Mucosa of stomach (tissue), 1 donor: ENCODE results near the gene PIK3R3.

Experiments
- H3K27me3 ChIP-seq: one replicate; pipeline ENCODE4 v1.7.0; 2013; ENCODE audit warnings: mild to moderate bottlenecking, low read length; ENCODE audit not compliant: control insufficient read depth, insufficient read depth
- H3K36me3 ChIP-seq: one replicate; pipeline ENCODE4 v1.7.0; 2013; ENCODE audit warnings: low read length; ENCODE audit not compliant: control insufficient read depth, insufficient read depth
- H3K4me1 ChIP-seq: one replicate; pipeline ENCODE4 v1.7.0; 2013; ENCODE audit warnings: mild to moderate bottlenecking, low read length; ENCODE audit not compliant: control insufficient read depth, insufficient read depth
- H3K4me3 ChIP-seq: one replicate; pipeline ENCODE4 v1.7.0; 2013; ENCODE audit warnings: low read length
- H3K9ac ChIP-seq: one replicate; pipeline ENCODE4 v1.7.0; 2013; ENCODE audit warnings: mild to moderate bottlenecking, low read length, moderate library complexity
- H3K9me3 ChIP-seq: one replicate; pipeline ENCODE4 v1.7.0; 2013; ENCODE audit warnings: mild to moderate bottlenecking, low read length, moderate library complexity; ENCODE audit not compliant: control insufficient read depth
- donor health status: Pancreatic carcinoma.

Gene PIK3R3

DNA sequence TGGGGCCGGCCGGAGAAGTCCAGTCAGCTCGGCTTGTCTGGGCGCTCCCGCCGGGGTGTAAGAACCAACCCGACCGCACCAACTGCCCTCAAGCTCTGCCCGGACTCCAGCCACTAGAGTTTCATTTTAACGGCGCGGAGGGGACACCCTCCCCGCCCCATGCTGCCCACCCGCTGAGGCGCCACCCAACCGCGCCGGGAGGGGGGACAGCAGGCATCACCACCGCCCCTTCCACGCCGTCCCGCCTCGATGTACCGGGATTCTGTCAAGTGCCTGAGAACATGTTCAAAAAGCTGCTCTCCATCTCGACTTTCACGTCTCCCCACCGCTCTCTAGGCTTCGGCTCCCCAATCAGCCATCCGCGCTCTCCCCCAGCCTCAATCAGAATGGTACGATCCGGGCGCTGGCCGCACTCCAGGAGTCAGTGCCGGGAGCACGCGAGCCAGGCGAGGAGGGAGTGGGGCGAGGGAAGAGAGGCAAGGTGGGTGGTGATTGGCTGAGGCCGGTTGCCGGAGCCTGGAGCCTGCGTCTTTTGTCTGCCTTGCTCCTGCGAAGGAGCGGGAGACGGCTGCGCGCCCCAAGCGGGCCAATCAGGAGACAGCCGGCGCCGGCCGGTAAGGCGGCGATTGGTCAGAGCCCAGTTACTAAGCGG lies at the start of gene PIK3R3:
Gene PIK3R3, minus strand, starts transcription at position 101 of the 652 bp plus-strand sequence. CDS start 677 bp downstream, outside the sequence.
- Histone ChIP-seq H3K9ac (peak within 1 kb of the TSS; percentile 74), H3K36me3 (no peaks in the 10 kb centered on the region), H3K9me3 (no peaks in the 10 kb centered on the region), H3K4me3 (peak within 1 kb of the TSS; percentile 82), H3K27me3 (peaks cover 8% of the 10 kb centered on the region), H3K4me1 (peaks cover 4% of the 10 kb centered on the region)

DNA sequence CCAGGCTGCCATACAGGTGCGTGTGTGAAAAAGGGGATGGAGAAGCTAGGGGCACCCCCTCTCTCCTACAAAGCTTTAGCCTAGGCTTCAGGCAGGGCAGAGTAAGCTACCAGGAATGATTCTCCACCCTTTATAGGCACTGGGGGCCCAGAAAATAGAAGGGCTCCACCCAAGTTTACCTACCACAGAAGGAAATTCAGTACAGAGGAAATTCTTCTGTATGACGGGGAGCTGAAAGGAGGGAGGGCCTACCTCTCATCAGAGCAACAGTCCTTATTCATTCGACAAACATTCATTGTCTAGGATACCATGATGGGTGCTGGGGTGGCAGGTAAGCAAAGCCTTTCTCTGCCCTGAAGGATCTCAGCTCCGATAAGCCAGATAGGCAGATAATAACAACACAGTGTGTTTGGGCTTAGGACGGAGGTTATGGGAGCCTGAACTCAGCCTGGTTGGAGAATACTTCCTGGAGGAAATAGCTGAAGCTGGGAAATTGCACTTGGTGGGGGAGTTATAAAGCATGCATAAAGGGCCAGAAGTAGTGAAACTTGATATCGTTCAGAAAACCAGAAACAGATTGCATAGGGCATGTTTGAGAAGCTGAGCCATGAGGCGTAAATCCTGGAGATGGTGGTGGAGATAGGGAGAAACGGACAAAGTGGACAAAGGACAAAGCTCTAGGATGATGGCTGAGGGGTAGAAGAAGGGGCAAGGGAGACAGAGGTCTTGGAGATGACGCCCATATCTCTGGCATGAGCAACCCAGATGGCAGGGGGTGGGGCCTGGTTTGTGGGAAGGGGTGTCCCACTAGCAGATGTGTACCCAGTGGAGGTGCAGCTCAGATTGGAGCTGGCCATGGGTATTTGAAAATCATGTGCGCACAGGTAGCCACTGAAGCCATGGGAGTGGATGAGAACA lies 49.2 kb upstream of the PIK3R3 start:
- Histone ChIP-seq H3K27me3 (no peaks in the 10 kb centered on the region), H3K9ac (peak overlapping the region; percentile 93), H3K4me3 (peak overlapping the region; percentile 74), H3K4me1 (peaks cover 35% of the 10 kb centered on the region), H3K36me3 (peaks cover 25% of the 10 kb centered on the region), H3K9me3 (no peaks in the 10 kb centered on the region)

DNA sequence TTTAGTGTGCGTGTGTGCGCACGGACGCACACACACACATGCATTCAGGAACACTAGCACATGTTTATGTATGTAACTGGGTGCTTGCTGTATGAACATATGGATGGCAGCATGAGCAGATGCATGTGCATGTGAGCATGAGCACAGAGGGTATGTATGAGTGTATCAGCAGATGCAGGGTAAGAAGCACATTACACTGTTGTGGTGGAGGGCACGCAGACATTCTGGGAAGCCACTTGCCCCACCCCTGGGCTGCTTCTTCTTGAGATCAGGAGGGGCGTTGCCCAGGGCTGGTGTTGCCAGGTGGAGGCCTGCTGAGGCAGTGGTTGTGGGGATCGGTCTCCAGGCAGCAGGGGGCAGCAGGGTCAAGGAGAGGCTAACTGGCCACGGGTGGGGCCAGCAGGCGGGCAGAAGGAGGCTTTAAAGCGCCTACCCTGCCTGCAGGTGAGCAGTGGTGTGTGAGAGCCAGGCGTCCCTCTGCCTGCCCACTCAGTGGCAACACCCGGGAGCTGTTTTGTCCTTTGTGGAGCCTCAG lies 47.7 kb upstream of the PIK3R3 start:
- H3K4me3 ChIP-seq, result peak overlapping the region; percentile 74
- H3K9ac ChIP-seq, result peak overlapping the region; percentile 93
- H3K9me3 ChIP-seq, result no peaks in the 10 kb centered on the region
- peaks cover 17% of the 10 kb centered on the region for H3K36me3 ChIP-seq
- no peaks in the 10 kb centered on the region for H3K27me3 ChIP-seq
- peaks cover 24% of the 10 kb centered on the region for H3K4me1 ChIP-seq

DNA sequence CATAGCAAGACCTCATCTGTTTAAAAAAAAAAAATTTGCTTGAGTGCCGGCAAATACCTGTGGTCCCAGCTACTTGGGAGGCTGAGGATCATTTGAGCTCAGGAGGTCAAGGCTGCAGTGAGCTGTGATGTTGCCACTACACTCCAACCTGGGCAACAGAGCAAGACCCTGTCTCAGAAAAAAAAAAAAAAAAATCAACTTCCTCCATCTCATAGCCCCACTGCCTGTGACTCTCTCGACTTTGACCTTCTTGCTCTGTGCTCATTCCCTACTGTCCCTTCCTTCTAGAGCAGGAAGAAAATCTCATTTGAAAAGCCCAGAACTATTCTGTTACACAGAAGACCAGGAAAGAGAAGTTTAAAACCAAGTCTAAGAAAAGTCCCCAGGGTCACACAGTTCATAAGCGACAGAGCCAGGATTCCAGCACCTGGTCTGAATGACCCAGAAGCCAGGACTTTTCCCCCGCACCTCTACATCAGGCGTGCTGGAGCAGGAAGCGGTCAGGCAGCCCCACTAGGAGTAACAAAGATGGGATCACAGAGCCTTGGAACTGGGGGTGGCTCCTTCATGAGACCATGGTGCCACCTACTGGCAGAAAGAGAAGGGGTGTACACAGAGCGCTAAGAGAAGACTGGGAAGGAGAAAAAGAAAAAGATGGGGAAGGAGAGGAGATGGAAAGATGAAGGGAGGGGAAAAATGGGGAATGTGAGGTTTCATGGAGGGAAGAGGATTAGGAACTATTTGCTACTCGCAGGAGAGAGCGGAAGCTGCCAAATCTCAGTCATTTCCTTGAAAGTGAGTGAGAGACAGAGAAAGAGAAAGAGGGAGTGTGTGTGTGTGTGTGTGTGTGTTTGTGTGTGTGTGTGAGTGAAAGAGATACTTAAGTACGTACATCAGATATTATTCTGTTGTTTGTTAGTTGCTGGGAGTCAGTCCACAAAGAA lies 47.0 kb upstream of the PIK3R3 start:
- Histone ChIP-seq H3K4me1 (peaks cover 24% of the 10 kb centered on the region), H3K27me3 (no peaks in the 10 kb centered on the region), H3K9ac (no peak overlapping the region), H3K9me3 (no peaks in the 10 kb centered on the region), H3K36me3 (peaks cover 10% of the 10 kb centered on the region), H3K4me3 (no peak overlapping the region)

DNA sequence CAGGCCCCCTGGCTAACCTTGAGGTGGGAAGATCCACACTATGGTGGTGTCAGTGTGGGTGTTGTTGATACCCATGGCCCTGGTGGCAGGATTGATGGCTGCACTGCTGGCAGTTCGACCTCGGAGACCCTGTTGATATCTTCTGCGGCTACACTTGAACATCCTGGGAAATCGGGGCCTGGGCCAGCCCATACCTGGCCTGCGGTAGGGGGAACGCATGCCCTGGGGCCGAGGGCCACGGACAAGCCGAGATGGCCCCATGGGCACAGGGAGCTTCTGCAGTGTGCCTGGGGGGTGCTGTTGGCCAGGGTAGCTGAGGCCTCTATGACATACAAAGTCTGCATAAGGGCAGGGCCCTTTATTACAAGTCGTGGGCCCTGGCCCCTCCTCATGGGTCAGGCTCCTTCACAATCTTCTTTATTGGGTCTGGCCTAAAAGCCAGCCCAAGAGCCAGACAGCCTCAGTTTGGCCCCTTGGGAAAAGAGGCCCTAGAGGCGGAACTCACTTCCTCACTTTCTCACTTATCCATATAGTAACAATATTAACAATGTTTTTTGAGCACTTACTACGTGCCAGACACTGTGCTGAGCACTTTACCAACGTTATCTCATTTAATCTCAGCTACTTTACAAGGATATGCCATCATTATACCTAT lies 43.9 kb upstream of the PIK3R3 start, which contains the start of gene P3R3URF:
Gene P3R3URF, minus strand, starts transcription at position 278 of the 655 bp plus-strand sequence. Its CDS starts 17 bp downstream, at position 261.
- Histone ChIP-seq H3K27me3 (no peaks in the 10 kb centered on the region), H3K9me3 (no peaks in the 10 kb centered on the region), H3K4me3 (no peak within 1 kb of the TSS), H3K9ac (no peak within 1 kb of the TSS), H3K4me1 (peaks cover 30% of the 10 kb centered on the region), H3K36me3 (peaks cover 3% of the 10 kb centered on the region)

DNA sequence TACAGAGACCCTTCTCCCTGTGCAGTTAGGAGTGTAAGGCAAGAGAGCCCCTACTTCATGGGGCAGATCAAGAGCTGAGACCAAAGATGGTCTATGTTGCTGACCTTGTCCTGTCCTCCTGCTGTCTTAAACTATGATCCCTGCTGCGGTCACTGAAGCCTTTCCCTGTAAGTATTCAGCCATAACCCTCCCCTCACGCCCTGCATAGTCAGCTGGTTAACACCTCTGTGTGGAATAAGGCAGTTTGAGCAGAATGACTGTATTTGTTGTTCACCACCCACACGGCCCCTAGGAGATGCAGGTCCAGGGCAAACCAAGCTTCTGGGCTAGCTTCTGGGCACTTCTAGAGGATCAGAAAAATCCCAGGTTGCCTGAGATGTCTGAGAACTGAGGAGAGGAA lies 42.8 kb upstream of the PIK3R3 start:
- Histone ChIP-seq H3K9ac (no peak overlapping the region), H3K27me3 (no peaks in the 10 kb centered on the region), H3K4me1 (peaks cover 30% of the 10 kb centered on the region), H3K36me3 (no peaks in the 10 kb centered on the region), H3K4me3 (no peak overlapping the region), H3K9me3 (no peaks in the 10 kb centered on the region)

DNA sequence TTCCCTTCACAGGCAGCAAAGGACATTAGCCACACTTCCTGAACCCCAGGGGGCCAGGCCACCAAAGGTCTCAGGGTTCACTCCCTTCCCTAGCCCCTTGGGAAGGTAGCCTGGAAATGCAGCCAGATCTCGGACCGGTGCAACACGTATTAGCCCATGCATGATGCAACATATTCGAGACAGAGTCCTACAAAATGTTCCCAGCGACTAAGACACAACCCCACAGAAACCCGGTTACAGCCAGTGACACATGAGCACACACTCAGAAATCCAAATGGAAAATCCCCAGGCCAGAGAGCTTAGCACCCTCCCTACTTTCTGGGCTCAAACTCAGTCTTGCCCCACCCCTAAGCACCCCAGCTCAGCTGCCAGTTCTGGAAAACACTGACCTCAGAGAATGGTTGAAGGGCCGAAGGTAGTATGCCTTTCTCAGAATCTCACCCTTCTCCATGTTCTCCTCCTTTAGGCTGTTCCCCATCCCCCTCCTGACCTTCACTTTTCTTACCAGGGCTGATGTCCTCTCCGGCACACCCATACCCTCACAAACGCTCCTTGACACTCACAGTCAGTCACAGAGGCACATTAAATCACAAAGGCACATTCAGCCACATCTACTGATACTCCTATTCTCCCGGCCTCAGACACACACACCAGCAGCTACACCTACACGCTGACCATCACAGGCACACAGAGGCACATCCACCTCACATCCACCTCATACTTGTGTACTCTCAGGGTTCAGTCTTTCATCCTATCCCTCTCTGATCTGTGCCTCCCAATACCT lies 42.2 kb upstream of the PIK3R3 start, which contains the start of gene TSPAN1:
Gene TSPAN1, plus strand, starts transcription at position 640 of the 784 bp plus-strand sequence. CDS start 6,021 bp downstream, outside the sequence.
- no peaks in the 10 kb centered on the region for H3K27me3 ChIP-seq
- no peak within 1 kb of the TSS for H3K4me3 ChIP-seq
- no peak within 1 kb of the TSS for H3K9ac ChIP-seq
- peaks cover 30% of the 10 kb centered on the region for H3K4me1 ChIP-seq
- no peaks in the 10 kb centered on the region for H3K9me3 ChIP-seq
- no peaks in the 10 kb centered on the region for H3K36me3 ChIP-seq

DNA sequence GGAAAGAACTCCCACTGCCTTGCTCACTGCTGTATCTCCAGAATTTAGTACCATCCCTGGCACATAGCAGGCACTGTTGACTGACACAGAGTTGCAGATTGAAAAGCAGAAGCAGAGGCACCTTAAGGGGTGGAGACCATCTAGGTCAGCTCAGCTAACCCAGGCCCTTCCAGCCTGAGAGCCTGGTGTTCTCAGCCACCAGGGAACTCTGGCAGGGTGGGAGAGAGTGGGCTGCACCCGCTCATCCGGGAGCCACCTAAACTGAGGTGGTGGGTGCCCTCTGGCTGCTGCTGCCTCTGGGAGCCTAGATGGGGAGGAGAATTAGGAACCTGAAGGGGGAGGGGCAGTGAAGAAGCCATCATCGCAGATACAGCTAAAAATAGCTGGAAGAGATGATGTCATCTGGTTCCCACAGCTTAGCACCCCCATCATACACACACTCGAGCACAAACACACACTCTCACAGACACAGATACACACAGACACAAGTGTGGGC lies 41.0 kb upstream of the PIK3R3 start:
- H3K4me1 ChIP-seq, result peaks cover 30% of the 10 kb centered on the region
- H3K27me3 ChIP-seq, result no peaks in the 10 kb centered on the region
- no peaks in the 10 kb centered on the region for H3K36me3 ChIP-seq
- no peak overlapping the region for H3K4me3 ChIP-seq
- H3K9me3 ChIP-seq, result no peaks in the 10 kb centered on the region
- H3K9ac ChIP-seq, result no peak overlapping the region

DNA sequence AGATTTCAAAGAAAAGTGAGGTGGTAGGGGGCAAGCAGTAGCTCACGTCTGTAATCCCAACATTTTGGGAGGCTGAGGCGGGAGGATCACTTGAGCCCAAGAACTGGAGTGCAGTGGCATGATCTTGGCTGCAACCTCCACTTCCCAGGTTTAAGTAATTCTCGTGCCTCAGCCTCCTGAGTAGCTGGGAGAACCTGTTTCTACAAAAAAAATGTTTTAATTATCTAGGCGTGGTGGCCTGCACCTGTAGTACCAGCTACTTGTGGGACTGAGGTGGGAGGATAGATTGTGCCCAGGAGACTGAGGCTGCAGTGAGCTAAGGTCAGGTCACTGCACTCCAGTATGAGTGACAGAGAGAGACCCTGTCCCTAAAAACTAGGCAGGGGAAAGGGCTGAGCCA lies 39.9 kb upstream of the PIK3R3 start:
- Histone ChIP-seq H3K9me3 (no peaks in the 10 kb centered on the region), H3K9ac (no peak overlapping the region), H3K4me1 (peaks cover 32% of the 10 kb centered on the region), H3K4me3 (no peak overlapping the region), H3K36me3 (no peaks in the 10 kb centered on the region), H3K27me3 (peaks cover 5% of the 10 kb centered on the region)

DNA sequence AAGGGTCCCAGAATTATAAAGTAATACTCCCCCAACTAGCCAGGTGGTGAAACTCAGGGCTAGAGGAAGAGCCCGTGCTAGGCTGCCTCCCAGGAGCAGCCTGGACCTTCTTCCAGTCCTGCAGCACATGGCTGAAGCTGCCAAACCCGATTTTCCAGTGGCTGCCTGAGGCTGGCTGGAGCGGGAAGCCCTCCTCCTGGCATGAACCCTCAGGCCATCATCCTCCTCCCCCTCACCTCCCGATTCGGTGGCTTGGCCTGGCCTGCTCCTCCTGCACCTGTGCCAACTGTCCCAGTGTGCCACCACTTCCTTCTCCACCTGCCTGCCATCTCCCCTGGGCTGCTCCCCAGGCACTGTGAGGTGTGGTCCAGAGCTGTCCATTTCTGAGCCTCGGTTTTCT lies 39.4 kb upstream of the PIK3R3 start:
- Histone ChIP-seq H3K9me3 (no peaks in the 10 kb centered on the region), H3K27me3 (peaks cover 9% of the 10 kb centered on the region), H3K36me3 (no peaks in the 10 kb centered on the region), H3K4me1 (peaks cover 36% of the 10 kb centered on the region), H3K9ac (no peak overlapping the region), H3K4me3 (no peak overlapping the region)
